ENCODE measurements around the gene CLSTN2. TPM values are rescaled to one million over a fixed set of nuclear protein-coding genes. Genes with fewer than 3 reads are reported as not detected.

CLSTN2 gene
- total RNA-seq, 1 experiment from 2014 or later: 0.07 TPM

DNA sequence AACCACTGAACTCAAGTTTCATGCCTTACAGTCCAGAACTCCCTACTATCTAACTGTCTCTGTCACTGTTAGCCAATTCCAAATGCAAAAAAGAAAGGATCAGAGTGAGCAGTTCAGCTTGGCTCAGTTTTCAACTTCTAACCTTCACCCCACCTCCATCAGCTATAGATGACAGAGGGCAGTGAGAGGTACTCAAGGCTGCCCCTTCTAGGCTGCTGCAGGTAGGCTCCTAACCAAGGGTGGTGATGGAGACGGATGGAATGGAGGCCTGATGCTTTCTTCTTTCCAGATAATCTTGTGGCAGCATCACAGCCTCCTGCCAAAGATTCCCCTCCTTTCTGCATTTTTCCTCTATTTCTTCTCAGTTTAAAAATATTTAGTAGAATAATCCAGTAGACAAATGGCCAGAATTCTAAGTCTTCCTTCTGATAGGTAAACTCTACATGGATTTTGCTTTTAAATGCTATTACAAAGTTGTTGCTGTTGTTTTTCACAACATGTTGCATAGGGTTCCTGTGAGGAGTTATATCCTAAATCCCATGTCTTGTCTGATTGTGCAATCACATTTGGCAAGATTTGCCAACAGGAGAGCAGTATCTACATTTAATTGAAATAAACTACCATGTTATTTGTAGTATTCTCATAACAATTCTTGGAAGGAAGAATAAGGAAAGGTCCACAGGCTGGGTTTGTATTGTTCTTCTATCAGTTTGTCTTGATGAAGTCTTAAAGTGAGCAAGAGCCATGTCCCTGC lies 441.3 kb downstream of the CLSTN2 start:
- Mint-ChIP-seq H3K36me3 (ENCODE audit: insufficient read depth, unreplicated experiment) (no peaks in the 10 kb centered on the region), H3K27me3 (ENCODE audit: unreplicated experiment) (peaks cover 35% of the 10 kb centered on the region), H3K4me3 (ENCODE audit: low read depth, unreplicated experiment) (no peak overlapping the region), H3K27ac (ENCODE audit: unreplicated experiment) (no peak overlapping the region), H3K4me1 (ENCODE audit: low read depth, unreplicated experiment) (no peaks in the 10 kb centered on the region), H3K9me3 (ENCODE audit: low read depth, unreplicated experiment) (peaks cover 2% of the 10 kb centered on the region)
- intact Hi-C loops (cut with micrococcal nuclease; ENCODE audit: unreplicated experiment): no loop called here
- BruUV-seq (replicated peaks): no TSS peak
- CTCF ChIA-PET: interaction anchor here (0.6 kb wide), 1 partner anchor 1092 kb away, joined by 8 read pairs; no protein-coding TSS in a partner anchor
- no peak for DNase-seq
- TF ChIP-seq, protein P1, sequence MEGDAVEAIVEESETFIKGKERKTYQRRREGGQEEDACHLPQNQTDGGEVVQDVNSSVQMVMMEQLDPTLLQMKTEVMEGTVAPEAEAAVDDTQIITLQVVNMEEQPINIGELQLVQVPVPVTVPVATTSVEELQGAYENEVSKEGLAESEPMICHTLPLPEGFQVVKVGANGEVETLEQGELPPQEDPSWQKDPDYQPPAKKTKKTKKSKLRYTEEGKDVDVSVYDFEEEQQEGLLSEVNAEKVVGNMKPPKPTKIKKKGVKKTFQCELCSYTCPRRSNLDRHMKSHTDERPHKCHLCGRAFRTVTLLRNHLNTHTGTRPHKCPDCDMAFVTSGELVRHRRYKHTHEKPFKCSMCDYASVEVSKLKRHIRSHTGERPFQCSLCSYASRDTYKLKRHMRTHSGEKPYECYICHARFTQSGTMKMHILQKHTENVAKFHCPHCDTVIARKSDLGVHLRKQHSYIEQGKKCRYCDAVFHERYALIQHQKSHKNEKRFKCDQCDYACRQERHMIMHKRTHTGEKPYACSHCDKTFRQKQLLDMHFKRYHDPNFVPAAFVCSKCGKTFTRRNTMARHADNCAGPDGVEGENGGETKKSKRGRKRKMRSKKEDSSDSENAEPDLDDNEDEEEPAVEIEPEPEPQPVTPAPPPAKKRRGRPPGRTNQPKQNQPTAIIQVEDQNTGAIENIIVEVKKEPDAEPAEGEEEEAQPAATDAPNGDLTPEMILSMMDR (IDR thresholded peaks at IDR 0.05; ENCODE audit: unreplicated experiment): no peak

DNA sequence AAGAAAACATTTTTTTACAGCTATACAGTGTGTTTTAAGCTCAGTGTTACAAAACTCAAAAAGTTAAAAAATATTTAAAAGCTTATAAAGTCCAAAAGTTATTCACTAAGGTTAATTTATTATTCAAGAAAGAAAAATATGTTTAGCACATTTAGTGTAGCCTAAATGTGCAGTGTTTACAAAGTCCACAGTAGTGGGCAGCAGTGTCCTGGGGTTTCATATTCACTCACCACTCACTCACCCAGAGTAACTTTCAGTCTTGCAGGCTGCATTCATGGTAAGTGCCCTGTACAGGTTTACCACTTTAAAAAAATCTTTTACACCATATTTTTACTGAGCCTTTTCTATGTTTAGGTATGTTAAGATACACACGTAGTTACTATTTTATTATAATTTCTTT lies 442.7 kb downstream of the CLSTN2 start:
- Mint-ChIP-seq H3K27me3 (ENCODE audit: unreplicated experiment) (peaks cover 35% of the 10 kb centered on the region), H3K4me3 (ENCODE audit: low read depth, unreplicated experiment) (no peak overlapping the region), H3K27ac (ENCODE audit: unreplicated experiment) (no peak overlapping the region), H3K36me3 (ENCODE audit: insufficient read depth, unreplicated experiment) (no peaks in the 10 kb centered on the region), H3K4me1 (ENCODE audit: low read depth, unreplicated experiment) (no peaks in the 10 kb centered on the region), H3K9me3 (ENCODE audit: low read depth, unreplicated experiment) (peaks cover 2% of the 10 kb centered on the region)
- CTCF ChIA-PET: no interaction called here
- no peak for DNase-seq
- no TSS peak for BruUV-seq (replicated peaks)
- intact Hi-C loops (cut with micrococcal nuclease; ENCODE audit: unreplicated experiment): no loop called here
- TF ChIP-seq, protein P1 (IDR thresholded peaks at IDR 0.05; ENCODE audit: unreplicated experiment): no peak

DNA sequence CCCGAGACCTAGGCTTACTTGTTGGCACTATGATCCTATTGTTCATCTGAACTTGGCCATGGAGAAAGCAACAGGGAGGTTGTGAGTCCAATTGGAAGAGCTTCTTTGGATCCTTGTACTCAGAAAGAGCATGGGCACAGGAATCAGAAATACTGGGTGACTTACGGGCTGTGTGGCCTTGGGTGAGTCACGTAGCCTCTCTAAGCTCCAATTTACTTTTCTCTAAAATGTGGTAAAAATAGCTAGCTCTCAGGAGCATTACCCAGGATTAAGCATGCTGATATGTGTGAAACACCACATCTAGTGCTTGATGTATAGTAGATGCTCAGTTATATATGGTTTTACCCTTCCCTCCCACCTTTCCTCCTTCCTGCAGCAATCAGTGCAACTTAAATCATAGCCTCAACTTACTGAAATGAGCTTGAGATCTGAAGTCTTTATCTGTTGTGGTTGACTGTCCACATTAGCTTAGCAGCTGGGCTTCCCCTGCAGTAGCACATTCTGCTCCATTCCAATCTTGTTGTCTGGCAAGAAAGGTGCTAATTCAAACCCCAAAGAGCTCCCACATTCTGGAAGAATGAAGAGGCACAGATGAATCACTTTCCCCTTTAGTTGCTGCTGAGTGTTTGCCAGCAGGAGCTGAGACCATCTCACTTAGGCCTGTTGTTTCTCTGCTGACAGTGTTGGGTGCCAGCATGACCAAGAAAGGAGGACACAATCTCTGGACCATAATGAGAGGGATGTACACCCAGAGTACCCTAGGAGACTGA lies 443.8 kb downstream of the CLSTN2 start:
- Mint-ChIP-seq H3K27ac (ENCODE audit: unreplicated experiment) (no peak overlapping the region), H3K36me3 (ENCODE audit: insufficient read depth, unreplicated experiment) (no peaks in the 10 kb centered on the region), H3K4me3 (ENCODE audit: low read depth, unreplicated experiment) (no peak overlapping the region), H3K27me3 (ENCODE audit: unreplicated experiment) (peaks cover 35% of the 10 kb centered on the region), H3K9me3 (ENCODE audit: low read depth, unreplicated experiment) (peaks cover 2% of the 10 kb centered on the region), H3K4me1 (ENCODE audit: low read depth, unreplicated experiment) (no peaks in the 10 kb centered on the region)
- no TSS peak for BruUV-seq (replicated peaks)
- intact Hi-C loops (cut with micrococcal nuclease; ENCODE audit: unreplicated experiment): no loop called here
- CTCF ChIA-PET: interaction anchor here (0.5 kb wide), 1 partner anchor 37 kb away, joined by 6 read pairs; no protein-coding TSS in a partner anchor
- TF ChIP-seq, protein P1 (IDR thresholded peaks at IDR 0.05; ENCODE audit: unreplicated experiment): no peak
- no peak for DNase-seq

DNA sequence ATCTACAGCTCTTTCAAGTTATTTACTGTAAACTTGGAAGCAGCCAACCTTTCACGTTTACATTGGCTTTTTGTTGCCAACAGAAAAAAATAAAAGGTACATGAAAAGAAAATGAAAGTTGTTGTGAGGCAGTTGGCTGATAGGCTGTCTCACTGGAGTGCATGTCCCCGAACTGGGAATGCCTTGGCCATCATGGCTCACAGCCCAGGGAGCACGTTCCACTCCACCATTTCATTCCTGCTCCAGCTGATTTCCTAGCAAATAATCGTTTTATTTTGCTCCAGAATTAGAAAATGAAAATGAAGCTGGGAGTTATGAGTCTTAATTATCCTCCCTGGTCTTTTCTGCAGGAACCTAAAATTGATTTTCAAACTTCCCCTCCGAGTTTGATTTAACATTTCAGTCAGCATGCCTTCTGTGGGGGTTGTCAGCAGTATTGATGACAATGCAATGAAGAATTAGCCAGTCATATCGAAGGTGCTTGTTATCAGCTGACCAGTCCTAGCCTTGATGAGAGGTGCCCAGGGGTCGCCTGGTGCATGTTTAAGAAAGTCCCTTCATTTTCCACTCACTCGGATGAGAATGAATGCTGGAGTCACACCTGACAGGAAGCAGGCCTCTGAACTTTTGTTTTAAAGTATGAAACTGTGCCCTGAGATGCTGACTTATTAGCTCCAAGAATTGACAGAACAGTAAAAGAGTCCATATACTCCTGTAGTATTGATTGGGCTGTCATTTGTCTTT lies 449.2 kb downstream of the CLSTN2 start:
- TF ChIP-seq, protein P1 (IDR thresholded peaks at IDR 0.05; ENCODE audit: unreplicated experiment): no peak
- peaks cover 7% of the 10 kb centered on the region for H3K9me3 Mint-ChIP-seq (ENCODE audit: low read depth, unreplicated experiment)
- no TSS peak for BruUV-seq (replicated peaks)

More for the DNA sequence above, 449.2 kb downstream of the CLSTN2 start:
- Mint-ChIP-seq H3K4me1 (ENCODE audit: low read depth, unreplicated experiment) (no peaks in the 10 kb centered on the region), H3K27me3 (ENCODE audit: unreplicated experiment) (peaks cover 8% of the 10 kb centered on the region), H3K4me3 (ENCODE audit: low read depth, unreplicated experiment) (no peak overlapping the region), H3K36me3 (ENCODE audit: insufficient read depth, unreplicated experiment) (no peaks in the 10 kb centered on the region), H3K27ac (ENCODE audit: unreplicated experiment) (no peak overlapping the region)
- intact Hi-C loops (cut with micrococcal nuclease; ENCODE audit: unreplicated experiment): loop anchor here (10.0 kb wide), 1 partner anchor 351 kb away; no protein-coding TSS in a partner anchor
- DNase-seq: no peak
- CTCF ChIA-PET: no interaction called here
